GM19397 (cell line): ENCODE measurements around the gene SLC35B1.
"Not testable (repeated sequence)": the region's sequence is repeated elsewhere in the genome, so short reads cannot be mapped to it uniquely, and the experiment has no call there.

Experiments used
- ATAC-seq: cut with Tn5 transposase; IDR thresholded peaks from one replicate; pipeline ENCODE4 v1.9.1; 2021; ENCODE audit warnings: mild to moderate bottlenecking, moderate library complexity; ENCODE audit not compliant: unreplicated experiment

The SLC35B1 gene

GRCh38 chr17:49734515-49735490 is 27.0 kb upstream of the SLC35B1 start:
- no peak for ATAC-seq

DNA sequence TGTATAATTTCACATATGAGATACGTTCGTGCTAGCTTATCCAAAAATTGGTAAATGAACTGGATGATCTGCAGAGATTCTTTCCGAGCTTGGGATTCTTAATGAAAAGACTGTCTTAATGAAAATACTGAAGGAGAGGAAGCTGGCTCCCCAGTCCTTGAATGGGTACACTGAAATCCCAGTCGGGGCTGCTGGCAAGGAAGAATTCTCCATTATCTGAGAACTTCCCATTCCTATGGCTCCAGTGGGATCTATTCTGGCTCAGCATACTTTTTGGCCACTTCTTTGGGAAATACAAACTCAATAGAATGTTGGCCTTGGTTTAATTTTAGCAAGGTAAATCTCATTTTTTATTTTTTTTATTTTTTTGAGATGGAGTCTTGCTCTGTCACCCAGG is 23.7 kb upstream of the SLC35B1 start:
- ATAC-seq, result no peak

DNA sequence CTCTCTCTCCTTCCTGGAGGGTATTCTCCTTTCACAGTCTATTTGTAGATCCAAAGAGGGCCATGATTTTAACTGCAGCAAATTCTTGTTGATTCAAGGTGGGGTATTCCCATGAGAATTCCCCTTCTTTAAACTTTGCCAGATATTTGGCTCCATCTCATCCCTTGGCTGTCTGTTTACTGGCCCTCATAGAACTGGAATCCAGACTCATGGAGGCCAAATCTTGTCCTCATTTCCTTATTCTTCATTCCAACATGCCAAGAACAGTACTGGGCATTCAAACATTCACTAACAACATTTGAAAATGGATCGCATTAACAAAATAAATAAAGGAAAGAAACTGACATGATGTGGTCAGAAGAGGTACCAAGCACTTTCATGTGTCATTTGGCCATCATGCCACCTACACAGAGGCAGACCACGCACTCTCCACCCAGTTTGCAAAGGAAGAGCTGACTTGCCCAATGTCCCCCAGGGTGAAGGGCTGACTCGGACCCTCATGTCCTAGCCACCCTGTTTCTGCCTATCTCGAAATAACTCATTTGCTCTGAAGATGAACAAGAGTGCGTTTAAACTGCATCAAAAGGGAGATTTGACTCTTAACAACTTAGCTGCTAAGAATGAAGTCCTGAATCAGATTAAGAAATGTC is 23.1 kb upstream of the SLC35B1 start:
- no peak for ATAC-seq

- no peak for ATAC-seq
These were observed 22.5 kb upstream of the SLC35B1 start for GRCh38 chr17:49730078-49730784.

GRCh38 chr17:49729069-49729468 is 21.3 kb upstream of the SLC35B1 start:
- ATAC-seq, result no peak

- ATAC-seq, result no peak
These were observed 20.7 kb upstream of the SLC35B1 start for GRCh38 chr17:49728425-49728824.

DNA sequence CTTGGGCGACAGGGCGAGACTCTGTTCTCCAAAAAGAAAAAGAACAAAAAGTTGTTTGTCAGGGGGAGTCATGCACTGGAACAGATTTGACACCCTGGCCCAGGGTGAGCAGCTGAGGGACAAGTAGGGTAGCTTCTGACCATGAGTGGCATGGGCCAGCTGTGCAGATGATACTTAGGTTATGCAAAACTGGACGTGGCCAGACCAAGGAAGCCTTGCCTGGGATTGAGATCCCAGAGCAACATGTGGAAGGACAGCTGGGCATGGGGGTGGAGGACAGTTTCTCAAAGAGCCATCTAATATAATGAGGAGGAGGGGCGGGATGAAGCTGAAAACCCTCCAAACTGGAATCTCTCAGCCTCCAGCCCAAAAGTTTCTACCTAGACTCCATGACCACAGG is 19.6 kb upstream of the SLC35B1 start:
- no peak for ATAC-seq

- no peak for ATAC-seq
These were observed 17.8 kb upstream of the SLC35B1 start for GRCh38 chr17:49725452-49726130.

DNA sequence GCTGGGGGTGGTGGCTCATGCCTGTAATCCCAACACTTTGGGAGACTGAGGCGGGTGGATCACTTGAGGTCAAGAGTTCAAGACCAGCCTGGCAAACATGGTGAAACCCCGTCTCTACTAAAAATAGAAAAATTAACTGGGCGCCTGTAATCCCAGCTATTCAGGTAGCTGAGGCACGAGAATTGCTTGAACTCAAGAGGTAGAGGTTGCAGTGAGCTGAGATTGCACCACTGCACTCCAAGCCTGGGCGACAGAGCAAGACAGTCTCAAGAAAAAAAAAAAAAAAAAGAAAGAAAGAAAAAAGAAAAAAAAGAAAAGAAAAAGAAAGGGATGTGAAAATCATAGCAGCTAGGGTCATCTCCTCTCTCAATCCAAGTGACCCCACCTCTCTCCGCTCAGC is 16.8 kb upstream of the SLC35B1 start:
- ATAC-seq, result not testable (repeated sequence)

- ATAC-seq, result no peak
These were observed 15.7 kb upstream of the SLC35B1 start for GRCh38 chr17:49723423-49723822.

DNA sequence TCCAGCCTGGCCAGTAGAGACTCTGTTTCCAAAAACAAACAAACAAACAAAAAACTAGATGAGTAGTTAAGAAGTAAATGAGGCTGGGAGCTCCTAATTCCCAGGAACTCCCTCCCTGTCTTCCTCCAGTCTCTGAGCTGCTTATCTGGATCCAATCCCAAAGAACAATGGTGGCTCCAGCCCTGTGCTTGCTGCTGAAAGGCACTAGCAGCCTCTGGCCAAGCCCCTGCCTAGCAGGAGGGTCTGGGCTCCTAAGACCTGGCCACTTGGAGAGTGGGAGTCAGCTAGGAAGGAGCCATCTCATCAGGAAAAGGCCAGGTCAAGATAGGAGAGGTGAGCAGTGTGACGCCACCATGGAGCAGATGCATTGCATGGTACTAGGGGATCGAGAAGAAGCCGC is 14.3 kb upstream of the SLC35B1 start:
- no peak for ATAC-seq

GRCh38 chr17:49717371-49717861 is 9.7 kb upstream of the SLC35B1 start:
- ATAC-seq, result no peak

- no peak for ATAC-seq
These were observed 9.1 kb upstream of the SLC35B1 start for GRCh38 chr17:49716668-49717364.

GRCh38 chr17:49715717-49716279 is 8.0 kb upstream of the SLC35B1 start:
- ATAC-seq, result no peak

GRCh38 chr17:49715216-49715615 is 7.5 kb upstream of the SLC35B1 start:
- no peak for ATAC-seq

- ATAC-seq, result no peak
These were observed 885 bp upstream of the SLC35B1 start for GRCh38 chr17:49708515-49709183.

DNA sequence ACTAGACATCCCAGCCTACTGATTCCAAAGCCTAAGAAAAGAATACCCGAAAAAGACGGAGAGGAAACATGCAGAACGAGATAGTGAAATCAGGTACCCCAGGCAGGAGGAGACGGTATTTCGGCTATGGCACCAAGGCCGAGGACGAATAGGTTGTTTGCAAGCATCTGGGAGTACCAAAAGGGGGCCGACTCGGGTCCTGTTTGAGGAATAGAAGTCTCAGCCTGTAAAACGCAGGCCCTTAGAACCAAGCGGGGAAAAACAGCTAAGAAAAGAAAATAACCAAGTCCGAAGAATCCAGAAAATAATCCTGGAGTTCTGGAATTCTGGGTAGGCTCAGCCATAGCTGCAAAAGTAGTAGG is 537 bp downstream of the SLC35B1 start:
- no peak for ATAC-seq

DNA sequence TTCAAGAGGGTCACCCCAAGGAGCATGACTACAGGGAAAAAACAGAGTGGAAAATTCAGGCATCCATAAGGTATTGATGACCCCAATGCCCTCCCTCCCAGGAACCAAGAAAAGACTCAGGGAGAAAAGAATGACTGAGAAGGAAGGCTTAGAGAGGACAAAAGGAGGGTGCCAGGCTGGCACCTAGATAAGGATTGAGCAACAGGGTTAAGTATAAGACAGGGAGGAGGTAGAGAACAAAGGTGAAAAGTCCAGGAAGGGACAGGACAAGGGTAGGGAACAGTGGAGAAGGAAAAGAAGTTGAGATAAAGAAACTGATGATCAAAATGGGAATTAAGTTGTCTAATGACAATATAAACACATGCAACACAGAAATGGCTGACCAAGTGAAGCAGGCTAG is 2.5 kb downstream of the SLC35B1 start:
- ATAC-seq, result no peak

DNA sequence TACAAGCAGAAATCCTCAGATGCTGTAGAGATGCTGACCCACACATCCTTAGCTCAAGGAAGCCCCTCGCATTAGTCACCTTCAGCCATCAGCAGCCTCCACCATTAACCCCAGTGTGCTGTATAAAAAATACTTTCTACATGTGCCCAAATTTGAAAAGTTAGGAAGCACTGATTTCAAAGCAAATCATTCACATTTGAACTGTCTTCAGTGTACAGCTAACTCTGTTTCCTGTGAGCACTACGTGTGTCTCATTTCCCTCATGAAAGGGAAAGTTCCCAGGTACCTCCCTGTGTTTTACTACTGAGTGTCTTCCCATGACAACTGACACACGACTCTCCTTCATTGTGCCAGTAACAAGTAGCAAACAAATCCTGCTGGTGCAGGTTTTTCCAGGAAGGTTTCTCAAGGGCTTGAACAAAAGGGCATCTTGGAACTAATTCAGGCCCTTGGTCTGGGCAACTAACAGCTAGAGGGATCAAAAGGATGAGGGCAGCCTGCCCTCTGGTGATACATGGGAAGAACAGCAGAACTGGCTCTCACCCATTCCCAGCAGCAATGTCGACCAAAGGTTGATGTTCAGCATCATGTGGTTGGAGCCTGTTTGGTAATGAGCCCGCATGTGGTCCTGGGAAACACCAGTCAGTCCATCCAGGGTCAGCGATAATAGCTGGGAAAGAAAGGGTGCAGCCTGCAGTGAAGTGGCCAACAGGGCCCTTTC is 4.0 kb downstream of the SLC35B1 start:
- ATAC-seq, result no peak
